ENCODE data around the gene TMIGD3.
"Not testable (repeated sequence)": the region's sequence is repeated elsewhere in the genome, so short reads cannot be mapped to it uniquely, and the experiment has no call there.

Gene TMIGD3

DNA sequence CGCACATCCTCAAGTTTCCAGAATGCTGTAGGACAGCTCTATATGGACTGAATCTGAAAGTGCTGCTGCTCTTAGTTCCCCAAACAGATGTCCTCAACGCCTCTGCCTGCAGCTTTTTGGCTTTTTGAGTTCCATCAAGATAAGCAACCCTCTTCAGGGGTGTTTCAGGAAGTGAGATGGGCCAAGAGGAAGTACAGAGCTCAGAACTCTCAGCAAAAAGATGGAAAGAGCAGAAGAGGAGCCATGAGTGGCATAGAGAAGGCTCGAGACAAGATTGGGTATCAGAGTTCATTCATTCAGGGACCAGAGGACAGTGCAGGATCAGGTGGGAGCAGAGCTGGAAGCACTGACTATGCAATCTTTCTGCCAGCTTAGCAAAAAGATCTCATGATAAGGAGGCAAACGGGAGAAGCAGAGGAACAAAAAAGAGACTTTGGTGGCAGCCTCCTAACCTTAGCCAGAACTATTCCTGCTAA lies at the start of gene TMIGD3, which contains the start of gene ADORA3:
Gene TMIGD3 (minus strand): TSS at position 49 of the 476 bp plus-strand sequence. CDS start 279 bp downstream, outside the sequence.
Gene ADORA3 (minus strand): TSS at position 49 of the 476 bp plus-strand sequence. CDS start 279 bp downstream, outside the sequence.
- DNase-seq (ENCODE audit: low spot score) = peak; percentile 37

DNA sequence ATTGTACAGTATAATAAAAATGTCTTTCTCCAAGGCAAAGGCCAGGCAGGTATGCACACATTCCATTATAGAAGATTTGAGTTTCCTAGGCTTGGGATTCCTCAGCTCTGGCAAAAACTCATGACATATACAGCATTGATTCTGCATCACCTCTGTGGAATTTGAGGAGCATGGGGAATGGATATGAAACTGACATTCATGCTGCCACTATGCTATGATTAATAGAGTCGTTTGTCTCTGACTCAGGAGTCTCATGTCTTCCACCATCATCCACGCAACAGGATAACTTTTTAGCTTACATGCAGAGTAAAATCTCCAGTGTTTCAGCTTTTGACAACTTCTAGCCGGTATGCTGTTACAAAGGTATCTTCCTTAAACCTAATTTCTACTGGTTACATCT lies 49.8 kb upstream of the TMIGD3 start:
- no peak for DNase-seq (ENCODE audit: low spot score)

- no peak for DNase-seq (ENCODE audit: low spot score)
These were observed 49.2 kb upstream of the TMIGD3 start for GRCh38 chr1:111552587-111552986.

GRCh38 chr1:111551623-111552411 lies 48.4 kb upstream of the TMIGD3 start:
- DNase-seq (ENCODE audit: low spot score) = no peak

DNA sequence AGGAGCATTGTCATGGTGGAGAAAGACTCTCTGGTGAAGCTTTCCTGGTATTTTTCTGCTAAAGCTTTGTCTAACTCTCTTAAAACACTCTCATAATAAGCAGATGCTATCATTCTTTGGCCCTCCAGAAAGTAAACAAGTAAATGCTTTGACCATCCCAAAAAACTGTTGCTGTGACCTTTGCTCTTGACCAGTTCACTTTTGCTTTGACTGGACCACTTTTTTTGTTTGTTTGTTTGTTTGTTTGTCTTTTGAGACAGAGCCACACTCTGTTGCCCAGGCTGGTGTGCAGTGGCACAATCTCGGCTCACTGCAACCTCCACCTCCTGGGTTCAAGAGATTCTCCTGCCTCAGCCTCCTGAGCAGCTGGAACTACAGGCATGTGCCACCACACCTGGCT lies 44.4 kb upstream of the TMIGD3 start:
- not testable (repeated sequence) for DNase-seq (ENCODE audit: low spot score)

GRCh38 chr1:111542187-111542586 lies 38.8 kb upstream of the TMIGD3 start:
- no peak for DNase-seq (ENCODE audit: low spot score)

- no peak for DNase-seq (ENCODE audit: low spot score)
These were observed 38.3 kb upstream of the TMIGD3 start for GRCh38 chr1:111541721-111542120.

DNA sequence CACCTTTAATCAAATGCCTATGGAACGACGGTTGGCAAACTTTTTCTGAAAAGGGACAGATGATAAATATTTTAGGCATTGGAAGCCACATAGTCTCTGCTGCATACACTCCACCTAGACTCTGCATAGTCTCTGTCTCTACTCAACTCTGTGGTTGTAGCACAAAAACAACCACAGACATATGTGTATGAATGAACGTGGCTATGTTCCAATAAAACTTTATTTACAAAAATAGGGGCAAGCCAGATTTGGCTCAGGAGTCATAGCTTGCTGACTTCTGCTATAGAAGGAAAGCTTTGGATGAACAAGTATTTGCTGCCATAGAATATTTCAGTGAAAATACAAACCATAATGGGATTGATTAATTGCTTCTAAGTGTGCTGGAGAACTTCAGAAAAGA lies 37.5 kb upstream of the TMIGD3 start:
- DNase-seq (ENCODE audit: low spot score) = no peak

DNA sequence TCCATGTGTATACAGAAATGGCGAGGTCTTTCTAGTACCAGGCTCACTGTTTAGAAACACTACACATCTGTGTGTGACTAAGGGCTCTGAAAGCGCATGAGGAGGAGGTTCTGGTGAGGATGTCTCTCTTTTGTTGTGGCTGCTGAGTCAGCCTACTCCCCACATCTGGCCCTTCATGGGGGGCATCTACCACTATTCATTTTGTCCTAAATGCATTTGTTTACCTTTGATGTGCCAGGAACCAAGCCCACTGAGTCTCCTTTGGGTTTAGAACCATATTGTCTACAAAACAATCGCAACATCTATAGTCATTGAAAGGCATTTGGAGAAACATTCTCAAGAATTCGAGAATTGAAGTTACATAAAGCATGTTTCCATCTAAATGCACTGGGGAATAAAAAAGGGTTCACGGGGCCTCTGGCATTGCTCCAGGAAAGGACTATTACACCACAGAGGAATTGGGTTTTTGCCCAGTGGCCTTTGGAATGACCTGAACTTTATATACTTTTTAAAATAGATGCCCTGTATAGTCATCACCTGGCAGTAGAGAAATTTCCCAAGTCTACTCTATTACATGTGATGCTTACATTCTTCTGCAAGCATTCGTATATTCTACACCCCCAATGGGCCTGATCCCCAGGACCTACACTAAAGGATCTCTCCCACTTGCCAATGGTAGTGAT lies 35.1 kb upstream of the TMIGD3 start:
- no peak for DNase-seq (ENCODE audit: low spot score)

- no peak for DNase-seq (ENCODE audit: low spot score)
These were observed 32.1 kb upstream of the TMIGD3 start for GRCh38 chr1:111535256-111536191.

- no peak for DNase-seq (ENCODE audit: low spot score)
These were observed 16.6 kb upstream of the TMIGD3 start for GRCh38 chr1:111520053-111520452.

DNA sequence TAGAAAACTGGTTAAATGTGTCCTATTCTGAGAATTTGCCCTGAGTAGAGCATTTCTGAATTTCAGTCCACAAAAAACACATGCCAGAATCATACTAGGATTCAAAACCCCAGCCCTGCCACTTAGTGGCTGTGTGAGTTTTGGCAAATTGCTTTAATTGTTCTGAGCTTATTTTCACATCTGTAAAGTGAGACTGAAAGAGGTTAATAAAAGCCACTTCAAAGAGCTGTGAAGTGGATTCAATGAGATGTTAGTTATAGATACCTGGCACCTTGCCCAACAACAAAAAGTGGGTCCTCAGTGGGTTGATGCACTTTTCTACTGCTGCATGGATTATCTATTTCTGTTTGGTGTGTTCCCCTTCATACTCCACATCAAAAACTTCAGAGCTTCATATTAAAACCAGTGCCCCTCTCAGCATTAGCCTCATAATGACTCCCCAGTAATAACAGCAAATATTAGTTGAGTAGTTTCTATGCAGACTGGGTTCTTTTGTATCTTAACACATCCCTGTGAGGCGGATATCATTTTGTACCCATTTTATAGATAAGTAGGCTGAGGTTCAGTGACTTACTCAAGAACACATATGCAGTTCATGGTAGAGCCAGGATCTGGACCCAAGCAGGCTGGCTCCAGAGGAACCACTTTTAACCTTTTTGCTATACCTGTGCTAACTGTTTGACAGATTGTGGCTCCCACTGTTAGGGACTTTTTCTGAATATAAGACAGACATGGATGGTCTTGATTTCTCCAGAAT lies 14.2 kb upstream of the TMIGD3 start:
- DNase-seq (ENCODE audit: low spot score) = peak; percentile 48

- DNase-seq (ENCODE audit: low spot score) = peak; percentile 49
These were observed 12.6 kb upstream of the TMIGD3 start for GRCh38 chr1:111516005-111516535.

DNA sequence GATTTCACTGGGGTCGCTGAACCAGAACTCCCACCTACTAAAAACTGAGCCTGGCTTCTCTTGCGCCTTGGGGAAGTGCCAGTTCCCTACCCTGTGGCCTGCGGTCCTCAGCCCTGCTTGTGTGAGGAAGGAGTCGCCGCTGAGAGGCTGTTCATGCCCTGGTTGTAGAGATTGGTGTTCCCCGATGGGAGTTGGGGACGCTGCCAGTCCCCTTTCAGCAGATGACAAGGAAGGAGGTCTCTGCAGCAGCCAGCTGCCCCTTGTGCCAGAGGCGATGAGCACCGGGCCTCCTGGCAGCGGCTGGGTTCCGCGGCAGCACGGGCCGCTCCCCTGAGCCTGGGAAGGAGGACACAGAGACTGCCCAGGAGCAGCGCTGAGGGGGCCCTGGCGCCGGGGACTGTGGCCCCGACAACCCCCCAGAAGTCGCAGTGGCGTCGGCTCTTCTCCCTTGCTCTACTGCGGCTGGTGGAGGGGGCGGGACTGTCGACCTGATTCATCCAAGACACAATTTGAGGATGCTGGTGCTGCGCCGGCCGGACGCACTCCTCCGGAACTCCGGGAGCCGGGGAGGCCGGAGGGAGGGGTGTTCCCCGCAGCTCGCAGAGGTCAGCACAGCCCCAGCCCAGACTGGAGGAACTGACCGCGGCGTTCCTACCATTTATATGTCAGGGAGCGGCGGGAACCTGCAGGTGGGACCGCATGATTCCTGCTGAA lies 12.0 kb upstream of the TMIGD3 start:
- DNase-seq (ENCODE audit: low spot score) = no peak

- DNase-seq (ENCODE audit: low spot score) = no peak
These were observed 10.1 kb upstream of the TMIGD3 start for GRCh38 chr1:111513410-111514020.

DNA sequence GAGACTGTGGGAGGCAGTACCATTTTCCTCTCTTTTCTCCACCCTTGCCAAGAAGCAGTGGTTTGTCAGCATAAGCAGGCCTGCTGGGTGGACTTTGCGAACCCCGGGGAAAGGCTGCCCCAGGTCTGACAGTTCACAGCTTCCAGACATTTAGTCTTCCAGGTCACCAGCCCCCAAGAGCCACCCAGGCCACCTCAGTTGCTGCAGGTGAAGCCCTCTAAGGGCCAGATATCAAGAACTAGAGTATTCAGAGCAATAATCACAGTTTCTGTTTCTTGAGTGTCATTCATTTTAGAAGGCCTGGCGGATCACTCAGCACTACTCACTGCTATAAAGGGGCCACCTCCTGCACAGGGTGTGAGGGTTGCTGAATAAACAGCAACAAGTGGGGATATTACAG lies 9.5 kb upstream of the TMIGD3 start:
- DNase-seq (ENCODE audit: low spot score) = no peak

GRCh38 chr1:111512132-111512889 lies 8.9 kb upstream of the TMIGD3 start:
- DNase-seq (ENCODE audit: low spot score) = no peak

DNA sequence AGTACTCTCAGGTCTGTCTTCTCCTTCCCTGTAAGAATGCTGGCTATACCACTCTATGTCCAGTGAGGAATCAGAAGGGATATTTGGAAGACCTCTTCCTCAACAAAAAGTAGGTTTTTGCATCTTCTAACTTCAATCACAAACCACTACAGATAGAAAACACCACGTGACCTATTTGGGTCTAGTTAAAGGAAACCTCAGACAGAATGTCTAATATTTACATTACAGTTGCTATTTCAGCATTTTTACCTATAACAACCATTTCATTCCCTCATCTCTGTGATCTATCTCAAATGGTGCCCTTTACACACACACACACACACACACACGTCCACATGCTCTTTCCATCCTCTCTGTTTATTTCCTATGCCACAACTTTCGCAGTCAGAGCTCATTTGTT lies 7.9 kb upstream of the TMIGD3 start:
- DNase-seq (ENCODE audit: low spot score) = peak; percentile 24

- DNase-seq (ENCODE audit: low spot score) = no peak
These were observed 6.6 kb upstream of the TMIGD3 start for GRCh38 chr1:111509997-111510375.
